Upper lobe of right lung (tissue), 1 donor: Measurements from ENCODE around the gene ADGRE2. TPM values are rescaled to one million over a fixed set of nuclear protein-coding genes. Genes with fewer than 3 reads are reported as not detected.
"Not testable (repeated sequence)": the region's sequence is repeated elsewhere in the genome, so short reads cannot be mapped to it uniquely, and the experiment has no call there.

Source experiments
- ATAC-seq: fragments of 200-7000 bp; cut with Tn5 transposase; one replicate; pipeline ENCODE4 v1.9.1; 2020; ENCODE audit warnings: mild to moderate bottlenecking, moderate library complexity
- DNase-seq: peaks from one replicate; pipeline ENCODE4 v3.0.0-alpha.2; 2020
- H3K27ac ChIP-seq: fragments of 200-600 bp; one replicate; pipeline ENCODE4 v1.8.0; 2022
- H3K27me3 ChIP-seq: fragments of 200-600 bp; one replicate; pipeline ENCODE4 v1.8.0; 2022; ENCODE audit warnings: mild to moderate bottlenecking
- H3K36me3 ChIP-seq: fragments of 200-600 bp; one replicate; pipeline ENCODE4 v1.8.0; 2022
- H3K4me1 ChIP-seq: fragments of 200-600 bp; one replicate; pipeline ENCODE4 v1.8.0; 2022
- H3K4me3 ChIP-seq: fragments of 200-600 bp; one replicate; pipeline ENCODE4 v1.8.0; 2022; ENCODE audit warnings: mild to moderate bottlenecking
- H3K9me3 ChIP-seq: fragments of 200-600 bp; one replicate; pipeline ENCODE4 v1.8.0; 2022
- intact Hi-C: fragments of 100-400 bp; cut with DNase I; formaldehyde crosslinking; loops from one replicate; pipeline ENCODE4 v1.11.0; 2022
- long read RNA-seq: library from polyadenylated mRNA; unstranded; transcript quantifications from one replicate; pipeline ENCODE4 v2.0.0, GENCODE V29; 2021
- total RNA-seq: library from RNA; stranded (reverse); fragmentation: NEBNext Ultra II Directional; extraction: Animal tissue kit (Norgen Biotek cat#: 25700); gene quantifications from one replicate; pipeline ENCODE4 v1.2.1, GENCODE V29; 2021
- TF ChIP-seq, protein P1 (sequence below): fragments of 200-600 bp; IDR thresholded peaks from one replicate; pipeline ENCODE4 v1.8.0; 2022; ENCODE audit warnings: antibody characterized with exemption
- donor health status: DM: no; HTN: yes; CAD: no; lungs with severe emphysema.

Gene ADGRE2
- total RNA-seq = 17.0 TPM
- long read RNA-seq, full-length matches to known transcripts = 1 of 13 reads
- long read RNA-seq, partial matches to known transcripts = 5 of 13 reads
- long read RNA-seq, other reads (novel, unspliced or antisense) = 7 of 13 reads

GRCh38 chr19:14778110-14778845, at the start of gene ADGRE2:
ADGRE2 (minus strand) TSS chr19:14778560; CDS start chr19:14776756, 1,804 bp downstream.
- H3K4me3 ChIP-seq, H3K4me1 ChIP-seq, intact Hi-C loops, ATAC-seq, H3K9me3 ChIP-seq, H3K27ac ChIP-seq, DNase-seq, H3K36me3 ChIP-seq: not testable (repeated sequence)
- H3K27me3 ChIP-seq = peaks cover 13% of the 10 kb centered on the region

- no peak for ATAC-seq
- Histone ChIP-seq H3K36me3 (no peaks in the 10 kb centered on the region), H3K27me3 (peaks cover 12% of the 10 kb centered on the region), H3K9me3 (no peaks in the 10 kb centered on the region), H3K4me1 (no peaks in the 10 kb centered on the region), H3K27ac (no peak overlapping the region), H3K4me3 (no peak overlapping the region)
- intact Hi-C loops = no loop called here
- TF ChIP-seq, protein P1, sequence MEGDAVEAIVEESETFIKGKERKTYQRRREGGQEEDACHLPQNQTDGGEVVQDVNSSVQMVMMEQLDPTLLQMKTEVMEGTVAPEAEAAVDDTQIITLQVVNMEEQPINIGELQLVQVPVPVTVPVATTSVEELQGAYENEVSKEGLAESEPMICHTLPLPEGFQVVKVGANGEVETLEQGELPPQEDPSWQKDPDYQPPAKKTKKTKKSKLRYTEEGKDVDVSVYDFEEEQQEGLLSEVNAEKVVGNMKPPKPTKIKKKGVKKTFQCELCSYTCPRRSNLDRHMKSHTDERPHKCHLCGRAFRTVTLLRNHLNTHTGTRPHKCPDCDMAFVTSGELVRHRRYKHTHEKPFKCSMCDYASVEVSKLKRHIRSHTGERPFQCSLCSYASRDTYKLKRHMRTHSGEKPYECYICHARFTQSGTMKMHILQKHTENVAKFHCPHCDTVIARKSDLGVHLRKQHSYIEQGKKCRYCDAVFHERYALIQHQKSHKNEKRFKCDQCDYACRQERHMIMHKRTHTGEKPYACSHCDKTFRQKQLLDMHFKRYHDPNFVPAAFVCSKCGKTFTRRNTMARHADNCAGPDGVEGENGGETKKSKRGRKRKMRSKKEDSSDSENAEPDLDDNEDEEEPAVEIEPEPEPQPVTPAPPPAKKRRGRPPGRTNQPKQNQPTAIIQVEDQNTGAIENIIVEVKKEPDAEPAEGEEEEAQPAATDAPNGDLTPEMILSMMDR = no peak
- no peak for DNase-seq
Observed at GRCh38 chr19:14826006-14826405, 47.6 kb upstream of the ADGRE2 start.

GRCh38 chr19:14821937-14822336, 43.6 kb upstream of the ADGRE2 start:
- Histone ChIP-seq H3K27ac (no peak overlapping the region), H3K4me1 (no peaks in the 10 kb centered on the region), H3K36me3 (no peaks in the 10 kb centered on the region), H3K9me3 (no peaks in the 10 kb centered on the region), H3K4me3 (no peak overlapping the region), H3K27me3 (peaks cover 12% of the 10 kb centered on the region)
- intact Hi-C loops = no loop called here
- DNase-seq (no peak), ATAC-seq (no peak)
- TF ChIP-seq, protein P1 = no peak

GRCh38 chr19:14818588-14818987, 40.2 kb upstream of the ADGRE2 start:
- Histone ChIP-seq H3K9me3 (no peaks in the 10 kb centered on the region), H3K27ac (no peak overlapping the region), H3K4me3 (no peak overlapping the region), H3K27me3 (no peaks in the 10 kb centered on the region), H3K36me3 (no peaks in the 10 kb centered on the region), H3K4me1 (no peaks in the 10 kb centered on the region)
- DNase-seq (no peak), ATAC-seq (no peak)
- intact Hi-C loops = no loop called here
- TF ChIP-seq, protein P1 = no peak

DNA sequence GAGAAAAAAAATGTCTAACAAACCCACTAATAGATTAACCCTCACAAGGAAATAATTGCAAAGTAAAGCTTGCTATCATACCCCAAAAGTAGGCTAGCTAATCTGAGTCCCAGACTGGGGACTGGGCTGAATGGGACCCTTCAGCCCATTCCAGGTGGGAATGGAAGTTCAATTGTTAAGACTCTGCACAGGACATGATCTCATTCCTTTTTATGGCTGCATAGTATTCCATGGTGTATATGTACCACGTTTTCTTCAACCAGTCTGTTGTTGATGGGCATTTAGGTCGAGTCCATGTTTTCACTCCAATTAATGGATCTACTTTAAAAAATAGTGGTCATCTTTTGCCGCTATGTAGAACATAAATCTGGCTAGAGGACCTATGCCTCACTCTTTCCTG, 38.7 kb upstream of the ADGRE2 start:
- DNase-seq = no peak
- H3K27me3 ChIP-seq = no peaks in the 10 kb centered on the region
- ATAC-seq = no peak
- no peaks in the 10 kb centered on the region for H3K9me3 ChIP-seq
- H3K36me3 ChIP-seq = no peaks in the 10 kb centered on the region
- TF ChIP-seq, protein P1 = no peak
- H3K27ac ChIP-seq = no peak overlapping the region
- intact Hi-C loops = no loop called here
- H3K4me1 ChIP-seq = no peaks in the 10 kb centered on the region
- no peak overlapping the region for H3K4me3 ChIP-seq

- intact Hi-C loops = no loop called here
- DNase-seq (no peak), ATAC-seq (no peak)
- H3K9me3 ChIP-seq = no peaks in the 10 kb centered on the region
- no peaks in the 10 kb centered on the region for H3K4me1 ChIP-seq
- H3K4me3 ChIP-seq = no peak overlapping the region
- no peak overlapping the region for H3K27ac ChIP-seq
- no peaks in the 10 kb centered on the region for H3K27me3 ChIP-seq
- TF ChIP-seq, protein P1 = no peak
- H3K36me3 ChIP-seq = no peaks in the 10 kb centered on the region
Observed at GRCh38 chr19:14814982-14815652, 36.8 kb upstream of the ADGRE2 start.
